ENCODE measurements around the gene LIME1. TPM values are rescaled to one million over a fixed set of nuclear protein-coding genes. Genes with fewer than 3 reads are reported as not detected.

Gene LIME1, protein sequence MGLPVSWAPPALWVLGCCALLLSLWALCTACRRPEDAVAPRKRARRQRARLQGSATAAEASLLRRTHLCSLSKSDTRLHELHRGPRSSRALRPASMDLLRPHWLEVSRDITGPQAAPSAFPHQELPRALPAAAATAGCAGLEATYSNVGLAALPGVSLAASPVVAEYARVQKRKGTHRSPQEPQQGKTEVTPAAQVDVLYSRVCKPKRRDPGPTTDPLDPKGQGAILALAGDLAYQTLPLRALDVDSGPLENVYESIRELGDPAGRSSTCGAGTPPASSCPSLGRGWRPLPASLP
- 1 to 10 TPM; 2.9 to 8.6 (median 5.6) TPM for polyA plus RNA-seq (ENCODE audit: insufficient read depth in 1 of 5, insufficient read length in 5 of 5, low replicate concordance in 1 of 5)
- long read RNA-seq, donor 1, result 0 reads
- long read RNA-seq, donor 2, result 0 reads
- long read RNA-seq, donor 3, result 0 reads
- long read RNA-seq, donor 4, partial matches to known transcripts, result 0 of 1 reads
- long read RNA-seq, donor 4, other reads (novel, unspliced or antisense), result 0 of 1 reads
- long read RNA-seq, donor 5, partial matches to known transcripts, result 0 of 1 reads
- long read RNA-seq, donor 5, other reads (novel, unspliced or antisense), result 0 of 1 reads
- long read RNA-seq, donor 6, result 0 reads
- long read RNA-seq, donor 7, result 0 reads
- long read RNA-seq, donor 8, result 0 reads

DNA sequence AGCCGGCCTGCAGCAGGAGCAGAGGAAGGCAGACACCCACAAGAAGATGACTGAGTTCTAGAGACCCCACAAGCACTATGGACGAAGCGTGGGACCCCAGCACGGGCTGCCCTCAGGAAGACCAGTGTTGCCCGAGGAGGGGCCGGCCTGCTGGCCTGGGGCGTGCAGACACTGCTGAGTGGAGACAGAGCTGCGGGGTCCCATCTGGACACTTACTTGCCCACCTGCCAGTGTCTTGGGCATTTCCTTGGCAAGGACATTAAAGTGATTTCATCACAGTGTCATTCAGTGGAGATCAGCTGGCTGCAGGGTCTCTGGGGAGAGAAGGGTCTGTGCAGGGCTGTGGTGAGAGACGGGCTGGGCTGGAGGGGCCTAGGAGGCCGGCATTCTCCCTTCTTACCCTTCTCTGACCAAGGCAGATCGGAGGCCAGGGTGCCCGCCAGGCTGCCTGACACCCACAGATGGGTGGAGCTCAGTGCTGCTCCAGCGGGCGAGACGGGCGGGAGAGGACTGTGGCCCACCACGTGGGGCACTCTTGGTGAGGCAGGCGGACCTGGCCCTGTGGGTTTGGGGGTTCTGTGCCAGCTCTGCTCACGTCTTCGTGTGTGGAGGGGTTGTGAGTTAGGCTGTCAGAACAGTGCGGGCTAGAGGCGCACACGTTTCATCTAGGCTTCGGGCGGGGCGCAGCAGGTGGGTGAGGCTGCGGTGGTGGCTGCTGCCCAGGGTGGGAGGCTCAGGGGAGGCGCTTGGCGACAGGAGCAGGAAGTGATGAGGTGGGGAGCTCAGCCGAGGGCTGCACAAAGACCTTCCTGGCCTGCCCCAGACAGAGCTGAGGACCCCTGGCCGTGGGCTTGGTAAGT, at the start of gene LIME1:
Gene LIME1, plus strand, starts transcription at position 806 of the 860 bp plus-strand sequence. CDS start 886 bp downstream, outside the sequence.
- DNase-seq, result no peak

DNA sequence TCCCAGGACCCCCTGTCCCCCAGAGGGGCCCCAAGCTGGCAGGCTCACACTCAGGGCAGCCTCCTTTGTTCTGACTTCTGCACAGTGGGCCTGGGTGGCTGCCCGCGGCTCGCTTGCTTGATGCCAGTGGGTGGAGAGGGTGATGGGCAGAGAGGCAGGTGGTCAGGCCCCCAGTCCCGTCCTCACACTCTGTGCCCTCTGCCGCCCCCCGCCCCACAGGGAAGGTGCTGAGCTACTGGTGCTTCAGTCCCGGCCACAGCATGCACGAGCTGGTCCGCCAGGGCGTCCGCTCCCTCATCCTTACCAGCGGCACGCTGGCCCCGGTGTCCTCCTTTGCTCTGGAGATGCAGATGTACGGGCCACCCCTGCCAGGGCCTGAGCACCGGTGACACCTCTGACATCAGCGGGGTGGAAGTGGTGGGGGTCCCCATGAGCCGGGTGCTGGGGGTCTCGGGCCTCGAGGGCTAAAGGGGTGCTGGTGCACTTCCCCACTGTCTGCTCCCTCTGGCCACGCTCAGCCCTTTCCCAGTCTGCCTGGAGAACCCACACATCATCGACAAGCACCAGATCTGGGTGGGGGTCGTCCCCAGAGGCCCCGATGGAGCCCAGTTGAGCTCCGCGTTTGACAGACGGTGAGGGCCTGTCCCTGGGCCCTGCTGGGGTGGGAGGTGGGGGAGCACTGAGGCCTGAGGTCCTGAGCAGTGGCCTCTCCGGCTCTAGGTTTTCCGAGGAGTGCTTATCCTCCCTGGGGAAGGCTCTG, 48.9 kb upstream of the LIME1 start:
- DNase-seq, result no peak

DNA sequence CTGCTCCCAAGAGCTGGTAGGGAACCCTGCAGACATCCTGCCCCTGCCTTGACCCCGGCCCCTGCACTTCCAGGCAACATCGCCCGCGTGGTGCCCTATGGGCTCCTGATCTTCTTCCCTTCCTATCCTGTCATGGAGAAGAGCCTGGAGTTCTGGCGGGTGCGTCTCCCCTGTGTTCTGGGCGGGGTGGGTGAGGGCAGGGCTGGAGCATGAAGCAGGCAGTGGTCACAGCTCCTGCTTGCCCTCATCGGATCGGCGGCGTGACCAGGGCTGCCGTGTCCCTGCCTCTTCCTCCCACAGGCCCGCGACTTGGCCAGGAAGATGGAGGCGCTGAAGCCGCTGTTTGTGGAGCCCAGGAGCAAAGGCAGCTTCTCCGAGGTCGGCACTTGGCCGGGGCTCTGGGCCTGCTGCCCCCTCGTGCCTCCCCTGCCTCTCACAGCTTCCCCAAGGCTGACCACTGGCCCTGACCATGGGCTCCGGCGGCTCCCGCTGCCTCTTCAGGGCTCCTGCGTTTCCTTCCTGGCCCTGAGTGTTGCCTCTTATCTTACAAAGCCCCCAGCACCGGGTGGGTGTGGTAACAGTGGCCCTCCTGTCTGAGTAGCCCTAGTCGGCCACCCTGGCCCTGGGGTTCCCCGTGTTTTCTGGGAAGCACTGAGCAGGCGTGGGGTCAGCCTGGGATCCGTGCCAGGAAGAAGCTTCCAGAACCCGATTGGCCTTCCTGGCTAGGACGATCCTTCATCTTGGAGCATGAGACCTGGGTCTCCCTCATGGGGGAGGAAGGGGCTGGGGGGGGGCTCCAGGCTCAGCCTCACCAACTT, 48.0 kb upstream of the LIME1 start:
- no peak for DNase-seq

DNA sequence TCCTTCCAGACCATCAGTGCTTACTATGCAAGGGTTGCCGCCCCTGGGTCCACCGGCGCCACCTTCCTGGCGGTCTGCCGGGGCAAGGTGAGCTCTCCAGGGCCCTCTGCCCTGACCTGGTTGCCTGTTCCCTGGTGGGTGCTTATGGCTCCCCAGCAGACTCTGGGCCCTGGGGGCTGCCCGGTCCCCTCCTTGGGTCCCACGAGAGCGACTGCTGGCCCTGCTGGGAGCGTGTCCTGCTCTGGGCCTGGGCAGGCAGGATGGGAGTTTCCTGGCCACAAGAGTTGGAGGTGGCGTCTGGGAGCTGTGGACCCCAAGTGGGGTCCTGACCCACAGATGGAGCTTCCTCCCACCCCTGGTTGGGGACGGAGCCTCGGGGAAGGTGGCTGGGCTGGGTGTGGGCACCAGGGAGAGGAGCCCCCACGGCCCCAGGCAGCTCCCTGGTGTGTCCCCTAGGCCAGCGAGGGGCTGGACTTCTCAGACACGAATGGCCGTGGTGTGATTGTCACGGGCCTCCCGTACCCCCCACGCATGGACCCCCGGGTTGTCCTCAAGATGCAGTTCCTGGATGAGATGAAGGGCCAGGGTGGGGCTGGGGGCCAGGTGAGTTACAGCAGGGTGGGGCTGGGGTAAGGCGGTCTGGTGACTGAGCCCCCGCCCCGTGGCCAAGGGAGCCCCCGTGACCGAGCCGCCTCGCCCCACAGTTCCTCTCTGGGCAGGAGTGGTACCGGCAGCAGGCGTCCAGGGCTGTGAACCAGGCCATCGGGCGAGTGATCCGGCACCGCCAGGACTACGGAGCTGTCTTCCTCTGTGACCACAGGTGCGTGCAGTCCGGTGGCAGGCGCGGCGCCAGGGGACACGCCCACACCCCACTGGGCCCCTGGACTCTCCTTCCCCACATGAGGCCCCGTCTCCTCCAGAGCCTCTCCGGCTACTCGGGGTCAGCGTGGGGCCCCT, 47.1 kb upstream of the LIME1 start:
- no peak for DNase-seq

DNA sequence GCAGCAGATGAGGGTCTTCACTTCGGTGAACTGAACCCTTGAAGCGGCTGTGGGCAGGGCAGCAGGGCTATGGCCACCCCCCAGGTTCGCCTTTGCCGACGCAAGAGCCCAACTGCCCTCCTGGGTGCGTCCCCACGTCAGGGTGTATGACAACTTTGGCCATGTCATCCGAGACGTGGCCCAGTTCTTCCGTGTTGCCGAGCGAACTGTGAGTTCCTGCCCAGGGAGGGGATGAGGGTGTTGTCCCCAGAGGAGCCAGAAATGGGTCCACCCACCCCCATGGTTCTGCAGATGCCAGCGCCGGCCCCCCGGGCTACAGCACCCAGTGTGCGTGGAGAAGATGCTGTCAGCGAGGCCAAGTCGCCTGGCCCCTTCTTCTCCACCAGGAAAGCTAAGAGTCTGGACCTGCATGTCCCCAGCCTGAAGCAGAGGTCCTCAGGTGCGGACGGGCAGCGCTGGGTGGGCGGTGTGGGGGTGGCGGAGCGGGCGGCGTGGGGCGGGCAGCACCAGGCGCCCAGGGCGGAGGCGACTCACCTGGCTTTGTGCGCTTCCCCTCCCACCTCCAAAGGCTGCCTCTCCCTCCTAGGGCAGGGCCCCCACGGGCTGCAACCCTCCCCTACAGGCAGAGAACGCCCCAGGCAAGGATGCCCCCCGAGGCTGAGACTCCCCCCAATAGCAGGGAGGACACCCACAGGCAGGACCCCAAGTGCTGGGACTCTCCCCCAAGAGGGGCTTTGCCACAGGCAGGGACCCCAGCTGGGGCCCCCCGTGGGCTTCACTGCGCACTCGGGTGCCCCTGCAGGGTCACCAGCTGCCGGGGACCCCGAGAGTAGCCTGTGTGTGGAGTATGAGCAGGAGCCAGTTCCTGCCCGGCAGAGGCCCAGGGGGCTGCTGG, 46.2 kb upstream of the LIME1 start:
- DNase-seq, result no peak

DNA sequence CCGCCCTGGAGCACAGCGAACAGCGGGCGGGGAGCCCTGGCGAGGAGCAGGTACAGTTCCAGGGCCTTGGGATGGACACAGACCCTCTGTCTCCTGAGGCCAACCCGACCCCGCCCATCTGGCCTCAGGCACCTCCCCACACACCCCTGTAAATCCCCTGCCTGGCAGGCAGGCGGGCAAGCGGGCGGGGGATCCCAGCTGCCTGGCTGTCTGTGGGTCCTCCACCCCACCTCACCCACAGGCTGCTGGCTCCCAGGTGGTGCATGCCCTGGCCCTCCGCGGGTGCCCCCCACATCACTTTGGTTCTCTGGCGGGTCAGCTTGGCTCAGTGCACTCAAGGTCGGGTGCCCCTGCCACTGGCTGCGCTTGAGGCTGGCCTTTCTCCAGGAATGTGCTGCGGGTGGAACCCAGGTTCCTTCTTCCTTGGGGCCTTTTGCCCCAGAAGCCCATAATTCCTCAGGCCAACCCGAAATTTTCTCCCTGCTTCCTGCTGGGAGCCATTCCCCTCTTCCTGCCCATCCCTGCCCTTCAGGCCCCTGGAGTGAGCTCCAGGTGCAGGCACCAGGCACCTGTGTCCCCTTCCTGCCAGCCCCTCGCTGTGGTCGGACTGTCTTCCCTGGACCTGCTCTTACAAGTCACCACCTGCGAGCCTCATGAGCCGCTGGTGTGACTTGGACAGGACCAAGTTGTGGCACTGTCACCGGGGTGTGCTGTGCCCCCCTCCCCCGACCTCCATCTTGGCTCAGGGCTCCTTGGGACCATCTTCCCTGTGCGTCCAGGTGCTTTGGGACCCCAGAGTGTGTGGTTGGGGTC, 45.4 kb upstream of the LIME1 start:
- no peak for DNase-seq

DNA sequence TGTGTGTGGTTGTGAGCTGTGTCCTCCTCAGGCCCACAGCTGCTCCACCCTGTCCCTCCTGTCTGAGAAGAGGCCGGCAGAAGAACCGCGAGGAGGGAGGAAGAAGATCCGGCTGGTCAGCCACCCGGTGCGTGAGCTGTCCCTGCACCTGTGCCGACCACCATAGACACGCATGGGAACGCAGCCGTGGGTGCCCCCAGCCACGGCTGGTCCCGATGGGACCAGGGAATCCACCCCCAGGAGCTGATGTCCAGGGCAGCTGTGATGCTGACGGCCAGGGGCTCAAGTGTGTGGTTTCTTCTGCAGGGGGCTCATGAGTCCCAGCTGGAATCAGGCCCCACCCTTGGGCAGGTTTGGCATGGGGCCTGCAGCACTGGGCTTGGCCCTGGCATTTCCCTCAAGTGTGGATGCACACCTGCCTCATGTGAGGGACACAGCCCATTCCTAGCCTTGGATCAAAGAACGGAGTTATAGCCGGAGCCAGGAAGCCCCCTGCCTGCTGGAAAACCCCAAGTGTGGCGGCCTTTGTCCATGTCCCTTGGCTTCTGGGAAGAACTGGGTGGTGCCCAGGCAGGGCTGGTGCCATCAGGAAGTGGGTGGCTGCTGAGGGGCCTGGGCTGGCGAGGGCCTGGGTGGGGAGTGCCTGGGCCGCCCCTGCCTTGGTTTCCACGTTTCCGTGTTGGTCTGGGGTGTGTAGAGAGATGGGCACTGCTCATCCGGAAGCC, 44.6 kb upstream of the LIME1 start:
- DNase-seq, result no peak

DNA sequence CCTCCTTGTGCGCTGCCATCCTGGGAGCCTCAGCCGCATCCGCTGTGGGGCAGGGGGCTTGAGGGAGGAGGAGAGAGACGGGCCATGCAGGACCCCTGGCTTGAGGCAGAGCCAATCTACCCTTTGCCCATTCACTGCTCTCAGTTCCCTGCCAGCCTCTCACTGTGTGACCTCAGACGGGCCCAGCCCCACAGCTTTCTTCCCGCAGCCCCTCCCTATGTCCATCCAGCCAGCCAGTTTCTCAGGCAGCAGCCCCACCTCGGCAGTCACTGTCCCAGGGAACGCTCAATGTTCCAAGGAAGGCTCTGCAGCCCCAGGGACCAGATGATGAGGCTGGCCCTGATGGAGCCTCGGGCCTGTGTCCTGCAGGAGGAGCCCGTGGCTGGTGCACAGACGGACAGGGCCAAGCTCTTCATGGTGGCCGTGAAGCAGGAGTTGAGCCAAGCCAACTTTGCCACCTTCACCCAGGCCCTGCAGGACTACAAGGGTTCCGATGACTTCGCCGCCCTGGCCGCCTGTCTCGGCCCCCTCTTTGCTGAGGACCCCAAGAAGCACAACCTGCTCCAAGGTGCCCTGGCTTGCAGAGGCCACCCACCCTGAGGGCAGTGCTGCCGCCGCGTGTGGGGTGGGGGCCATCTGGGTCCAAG, 43.9 kb upstream of the LIME1 start:
- no peak for DNase-seq

DNA sequence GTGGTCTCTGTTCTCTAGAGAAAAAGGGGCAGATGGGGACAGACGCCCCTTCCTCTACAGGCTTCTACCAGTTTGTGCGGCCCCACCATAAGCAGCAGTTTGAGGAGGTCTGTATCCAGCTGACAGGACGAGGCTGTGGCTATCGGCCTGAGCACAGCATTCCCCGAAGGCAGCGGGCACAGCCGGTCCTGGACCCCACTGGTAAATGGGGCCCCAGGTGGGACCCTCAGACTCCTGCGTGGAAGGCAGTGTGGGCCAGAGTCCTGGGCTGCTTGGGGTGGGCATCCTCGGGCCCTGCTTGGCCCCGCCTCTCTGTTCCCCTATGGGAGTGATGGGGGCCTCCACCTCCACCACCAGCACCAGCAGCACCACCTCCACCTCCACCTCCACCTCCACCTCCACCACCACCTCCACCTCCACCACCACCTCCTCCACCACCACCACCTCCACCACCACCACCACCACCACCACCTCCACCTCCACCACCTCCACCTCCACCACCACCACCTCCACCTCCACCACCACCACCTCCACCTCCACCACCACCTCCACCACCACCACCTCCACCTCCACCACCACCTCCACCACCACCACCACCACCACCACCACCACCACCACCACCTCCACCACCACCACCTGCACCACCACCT, 43.3 kb upstream of the LIME1 start:
- DNase-seq, result no peak

DNA sequence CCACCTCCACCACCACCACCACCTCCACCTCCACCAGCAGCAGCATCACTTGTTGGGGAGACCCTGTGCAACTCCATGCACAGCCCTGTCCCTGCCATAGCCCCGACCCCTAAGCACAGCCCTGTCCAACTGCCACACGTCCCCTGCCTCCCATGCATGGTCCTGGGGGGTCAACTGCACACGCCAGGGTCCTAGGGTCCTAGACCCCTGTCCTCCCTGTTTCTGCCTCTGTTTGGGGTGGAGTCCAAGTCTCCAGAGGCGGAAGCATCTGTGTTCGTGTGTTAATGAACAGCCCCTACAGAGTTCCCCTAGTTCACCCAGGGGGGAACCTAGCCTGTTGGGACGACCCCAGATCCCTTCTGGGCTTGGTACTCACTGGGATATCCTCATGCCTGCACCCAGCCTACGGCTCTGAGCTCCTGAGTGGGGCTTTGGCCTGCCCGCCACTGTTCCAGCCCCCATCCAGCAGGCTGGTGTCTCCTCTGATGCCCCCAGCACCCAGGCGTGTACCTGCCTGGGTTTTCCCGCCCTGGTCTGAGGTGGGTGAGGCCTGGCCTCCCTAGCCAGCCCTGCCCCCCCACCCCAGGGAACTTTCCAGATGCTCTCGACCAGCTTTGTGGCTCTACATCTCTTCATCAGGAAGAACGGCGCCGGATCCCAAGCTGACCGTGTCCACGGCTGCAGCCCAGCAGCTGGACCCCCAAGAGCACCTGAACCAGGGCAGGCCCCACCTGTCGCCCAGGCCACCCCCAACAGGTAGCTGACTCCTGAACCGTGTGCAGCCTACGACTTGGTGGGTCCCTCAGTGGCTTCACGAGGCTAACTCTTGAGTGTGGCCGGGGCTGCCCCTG, 42.5 kb upstream of the LIME1 start:
- no peak for DNase-seq

DNA sequence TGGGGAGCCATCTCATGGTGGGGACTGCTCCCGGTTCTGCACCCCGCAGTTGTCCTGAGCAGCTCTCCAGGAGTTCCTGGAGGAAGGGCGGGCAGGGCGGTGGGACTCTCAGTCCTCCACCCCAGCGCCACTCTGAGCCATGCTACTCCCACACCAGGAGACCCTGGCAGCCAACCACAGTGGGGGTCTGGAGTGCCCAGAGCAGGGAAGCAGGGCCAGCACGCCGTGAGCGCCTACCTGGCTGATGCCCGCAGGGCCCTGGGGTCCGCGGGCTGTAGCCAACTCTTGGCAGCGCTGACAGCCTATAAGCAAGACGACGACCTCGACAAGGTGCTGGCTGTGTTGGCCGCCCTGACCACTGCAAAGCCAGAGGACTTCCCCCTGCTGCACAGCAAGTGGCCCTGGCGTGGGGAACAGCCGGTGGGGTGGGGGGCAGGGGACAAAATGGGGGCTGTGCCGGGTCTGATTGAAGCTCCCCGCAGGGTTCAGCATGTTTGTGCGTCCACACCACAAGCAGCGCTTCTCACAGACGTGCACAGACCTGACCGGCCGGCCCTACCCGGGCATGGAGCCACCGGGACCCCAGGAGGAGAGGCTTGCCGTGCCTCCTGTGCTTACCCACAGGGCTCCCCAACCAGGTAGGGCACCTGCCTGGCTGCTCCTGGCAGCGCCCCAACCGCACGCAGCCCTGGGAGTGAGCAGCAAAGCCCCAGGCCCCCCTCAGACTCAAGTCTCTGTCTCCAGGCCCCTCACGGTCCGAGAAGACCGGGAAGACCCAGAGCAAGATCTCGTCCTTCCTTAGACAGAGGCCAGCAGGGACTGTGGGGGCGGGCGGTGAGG, 41.7 kb upstream of the LIME1 start:
- DNase-seq, result no peak

DNA sequence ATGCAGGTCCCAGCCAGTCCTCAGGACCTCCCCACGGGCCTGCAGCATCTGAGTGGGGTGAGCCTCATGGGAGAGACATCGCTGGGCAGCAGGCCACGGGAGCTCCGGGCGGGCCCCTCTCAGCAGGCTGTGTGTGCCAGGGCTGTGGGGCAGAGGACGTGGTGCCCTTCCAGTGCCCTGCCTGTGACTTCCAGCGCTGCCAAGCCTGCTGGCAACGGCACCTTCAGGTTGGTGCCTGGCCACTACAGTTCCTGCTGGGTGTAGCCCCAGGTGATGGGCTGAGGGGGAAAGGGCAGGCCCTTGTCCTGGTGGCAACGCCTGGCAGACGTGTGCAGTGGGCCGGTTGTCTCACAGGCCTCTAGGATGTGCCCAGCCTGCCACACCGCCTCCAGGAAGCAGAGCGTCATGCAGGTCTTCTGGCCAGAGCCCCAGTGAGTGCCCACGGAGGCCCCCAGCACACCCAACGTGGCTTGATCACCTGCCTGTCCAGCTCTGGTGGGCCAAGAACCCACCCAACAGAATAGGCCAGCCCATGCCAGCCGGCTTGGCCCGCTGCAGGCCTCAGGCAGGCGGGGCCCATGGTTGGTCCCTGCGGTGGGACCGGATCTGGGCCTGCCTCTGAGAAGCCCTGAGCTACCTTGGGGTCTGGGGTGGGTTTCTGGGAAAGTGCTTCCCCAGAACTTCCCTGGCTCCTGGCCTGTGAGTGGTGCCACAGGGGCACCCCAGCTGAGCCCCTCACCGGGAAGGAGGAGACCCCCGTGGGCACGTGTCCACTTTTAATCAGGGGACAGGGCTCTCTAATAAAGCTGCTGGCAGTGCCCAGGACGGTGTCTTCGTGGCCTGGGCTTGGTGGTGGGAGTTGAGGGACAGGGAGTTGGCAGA, 40.8 kb upstream of the LIME1 start:
- DNase-seq, result no peak

DNA sequence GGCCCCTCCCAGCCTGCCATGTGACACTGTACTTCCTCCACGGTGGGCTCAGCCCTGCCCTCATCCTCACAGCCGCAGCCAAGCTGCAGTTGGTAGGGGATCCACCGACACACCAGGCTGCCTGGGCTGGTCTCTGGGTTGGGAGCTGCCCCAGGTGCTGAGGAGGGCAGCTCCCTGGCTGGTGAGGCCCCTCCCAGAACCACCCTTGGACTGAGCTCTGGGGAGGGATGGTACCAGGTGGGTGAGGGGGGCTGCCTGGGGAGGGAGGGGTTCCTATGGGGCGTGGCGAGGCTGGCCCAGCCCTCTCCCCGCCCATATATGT, 40.2 kb upstream of the LIME1 start:
- no peak for DNase-seq

Data from right lung (tissue), 10 donors.